Measurements from ENCODE around the gene ACLY. TPM values are rescaled to one million over a fixed set of nuclear protein-coding genes. Genes with fewer than 3 reads are reported as not detected.

The ACLY gene
- total and polyA plus RNA-seq, 2 experiments from 2014 or later, result 119 to 439 TPM

DNA sequence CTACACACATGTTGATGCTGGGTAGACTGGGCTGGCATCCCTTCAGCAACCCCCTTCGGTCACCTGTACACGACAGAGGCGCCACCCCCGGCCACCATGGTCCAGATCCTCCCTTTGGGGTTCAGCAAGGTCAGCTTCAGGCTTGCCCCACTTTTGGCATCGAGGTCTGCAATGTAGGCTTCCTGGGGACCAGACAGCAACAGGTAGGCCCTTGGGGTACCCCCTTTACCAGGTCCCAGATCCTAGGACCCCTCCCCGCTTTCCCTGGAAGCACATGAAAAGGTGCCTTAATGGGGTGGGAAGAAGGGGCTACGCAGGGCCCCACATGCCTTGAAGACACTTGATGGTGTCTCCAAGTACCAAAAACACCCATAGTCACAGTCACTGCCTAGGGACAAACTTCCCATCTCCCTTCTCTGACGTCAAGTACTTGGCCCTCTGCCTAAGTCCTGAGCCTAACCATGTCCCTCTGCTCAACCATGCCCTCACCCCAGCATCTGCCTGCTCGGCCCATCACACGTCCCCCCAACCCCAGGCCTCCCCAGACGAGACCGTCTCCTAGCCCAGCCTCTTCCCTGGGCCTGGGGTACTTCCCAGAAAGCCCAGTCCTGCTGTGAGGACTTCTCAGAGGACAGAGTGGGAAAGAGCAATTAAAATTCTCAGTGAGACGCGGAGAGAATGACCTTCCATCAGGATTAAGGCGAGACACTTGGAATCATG is 12.1 kb downstream of the ACLY start (continued):
- no peak for TF ChIP-seq EZH2phosphoT487 (IDR thresholded peaks at IDR 0.05; ENCODE audit: unreplicated experiment)
- TF ChIP-seq, protein P1, sequence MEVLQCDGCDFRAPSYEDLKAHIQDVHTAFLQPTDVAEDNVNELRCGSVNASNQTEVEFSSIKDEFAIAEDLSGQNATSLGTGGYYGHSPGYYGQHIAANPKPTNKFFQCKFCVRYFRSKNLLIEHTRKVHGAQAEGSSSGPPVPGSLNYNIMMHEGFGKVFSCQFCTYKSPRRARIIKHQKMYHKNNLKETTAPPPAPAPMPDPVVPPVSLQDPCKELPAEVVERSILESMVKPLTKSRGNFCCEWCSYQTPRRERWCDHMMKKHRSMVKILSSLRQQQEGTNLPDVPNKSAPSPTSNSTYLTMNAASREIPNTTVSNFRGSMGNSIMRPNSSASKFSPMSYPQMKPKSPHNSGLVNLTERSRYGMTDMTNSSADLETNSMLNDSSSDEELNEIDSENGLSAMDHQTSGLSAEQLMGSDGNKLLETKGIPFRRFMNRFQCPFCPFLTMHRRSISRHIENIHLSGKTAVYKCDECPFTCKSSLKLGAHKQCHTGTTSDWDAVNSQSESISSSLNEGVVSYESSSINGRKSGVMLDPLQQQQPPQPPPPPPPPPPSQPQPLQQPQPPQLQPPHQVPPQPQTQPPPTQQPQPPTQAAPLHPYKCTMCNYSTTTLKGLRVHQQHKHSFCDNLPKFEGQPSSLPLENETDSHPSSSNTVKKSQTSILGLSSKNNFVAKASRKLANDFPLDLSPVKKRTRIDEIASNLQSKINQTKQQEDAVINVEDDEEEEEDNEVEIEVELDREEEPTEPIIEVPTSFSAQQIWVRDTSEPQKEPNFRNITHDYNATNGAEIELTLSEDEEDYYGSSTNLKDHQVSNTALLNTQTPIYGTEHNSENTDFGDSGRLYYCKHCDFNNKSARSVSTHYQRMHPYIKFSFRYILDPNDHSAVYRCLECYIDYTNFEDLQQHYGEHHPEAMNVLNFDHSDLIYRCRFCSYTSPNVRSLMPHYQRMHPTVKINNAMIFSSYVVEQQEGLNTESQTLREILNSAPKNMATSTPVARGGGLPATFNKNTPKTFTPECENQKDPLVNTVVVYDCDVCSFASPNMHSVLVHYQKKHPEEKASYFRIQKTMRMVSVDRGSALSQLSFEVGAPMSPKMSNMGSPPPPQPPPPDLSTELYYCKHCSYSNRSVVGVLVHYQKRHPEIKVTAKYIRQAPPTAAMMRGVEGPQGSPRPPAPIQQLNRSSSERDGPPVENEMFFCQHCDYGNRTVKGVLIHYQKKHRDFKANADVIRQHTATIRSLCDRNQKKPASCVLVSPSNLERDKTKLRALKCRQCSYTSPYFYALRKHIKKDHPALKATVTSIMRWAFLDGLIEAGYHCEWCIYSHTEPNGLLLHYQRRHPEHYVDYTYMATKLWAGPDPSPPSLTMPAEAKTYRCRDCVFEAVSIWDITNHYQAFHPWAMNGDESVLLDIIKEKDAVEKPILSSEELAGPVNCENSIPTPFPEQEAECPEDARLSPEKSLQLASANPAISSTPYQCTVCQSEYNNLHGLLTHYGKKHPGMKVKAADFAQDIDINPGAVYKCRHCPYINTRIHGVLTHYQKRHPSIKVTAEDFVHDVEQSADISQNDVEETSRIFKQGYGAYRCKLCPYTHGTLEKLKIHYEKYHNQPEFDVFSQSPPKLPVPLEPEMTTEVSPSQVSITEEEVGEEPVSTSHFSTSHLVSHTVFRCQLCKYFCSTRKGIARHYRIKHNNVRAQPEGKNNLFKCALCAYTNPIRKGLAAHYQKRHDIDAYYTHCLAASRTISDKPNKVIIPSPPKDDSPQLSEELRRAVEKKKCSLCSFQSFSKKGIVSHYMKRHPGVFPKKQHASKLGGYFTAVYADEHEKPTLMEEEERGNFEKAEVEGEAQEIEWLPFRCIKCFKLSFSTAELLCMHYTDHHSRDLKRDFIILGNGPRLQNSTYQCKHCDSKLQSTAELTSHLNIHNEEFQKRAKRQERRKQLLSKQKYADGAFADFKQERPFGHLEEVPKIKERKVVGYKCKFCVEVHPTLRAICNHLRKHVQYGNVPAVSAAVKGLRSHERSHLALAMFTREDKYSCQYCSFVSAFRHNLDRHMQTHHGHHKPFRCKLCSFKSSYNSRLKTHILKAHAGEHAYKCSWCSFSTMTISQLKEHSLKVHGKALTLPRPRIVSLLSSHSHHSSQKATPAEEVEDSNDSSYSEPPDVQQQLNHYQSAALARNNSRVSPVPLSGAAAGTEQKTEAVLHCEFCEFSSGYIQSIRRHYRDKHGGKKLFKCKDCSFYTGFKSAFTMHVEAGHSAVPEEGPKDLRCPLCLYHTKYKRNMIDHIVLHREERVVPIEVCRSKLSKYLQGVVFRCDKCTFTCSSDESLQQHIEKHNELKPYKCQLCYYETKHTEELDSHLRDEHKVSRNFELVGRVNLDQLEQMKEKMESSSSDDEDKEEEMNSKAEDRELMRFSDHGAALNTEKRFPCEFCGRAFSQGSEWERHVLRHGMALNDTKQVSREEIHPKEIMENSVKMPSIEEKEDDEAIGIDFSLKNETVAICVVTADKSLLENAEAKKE (CRISPR knock-in tag; IDR thresholded peaks at IDR 0.05), result no peak

DNA sequence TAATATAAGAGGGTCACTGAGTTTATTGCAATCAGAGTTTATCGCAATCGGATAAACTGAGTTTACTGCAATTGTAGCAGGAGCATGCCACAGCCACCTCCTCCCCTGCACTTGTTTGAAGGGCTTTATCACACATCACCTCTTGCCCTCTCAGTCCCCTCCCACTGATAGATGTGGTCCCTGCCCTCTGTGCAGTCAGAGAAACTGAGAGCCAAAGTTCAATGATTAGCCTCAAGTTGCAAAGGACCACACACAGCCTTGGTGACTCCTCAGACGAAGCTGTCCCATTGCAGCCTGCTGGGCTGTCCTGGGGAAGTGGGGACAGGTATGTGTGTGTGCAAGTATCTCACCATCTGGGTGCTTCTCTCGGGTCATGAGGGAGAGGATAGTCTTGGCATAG is 13.6 kb downstream of the ACLY start:
- H3F3A ChIP-seq (replicated peaks; ENCODE audit: low read depth), result peaks cover 28% of the 10 kb centered on the region; the same call in 1 of the 2 replicates
- no peak overlapping the region for H3K4me2 ChIP-seq
- peaks cover 27% of the 10 kb centered on the region for H3K79me2 ChIP-seq (replicated peaks; ENCODE audit: insufficient read depth)
- H3K9me2 ChIP-seq (ENCODE audit: insufficient read depth), result no peaks in the 10 kb centered on the region
- peaks cover 40% of the 10 kb centered on the region for H4K20me1 ChIP-seq (replicated peaks; ENCODE audit: insufficient read depth)
- Mint-ChIP-seq H3K36me3 (ENCODE audit: low read depth) (peaks cover 94% of the 10 kb centered on the region), H3K9me3 (no peaks in the 10 kb centered on the region), H3K4me1 (no peaks in the 10 kb centered on the region), H3K27me3 (ENCODE audit: insufficient read depth, low read depth, poor library complexity) (peaks cover 6% of the 10 kb centered on the region), H3K4me3 (no peak overlapping the region), H3K27ac (no peak overlapping the region)
- ATAC-seq (no peak), DNase-seq (ENCODE audit: low spot score) (no peak)
- peaks cover 73% of the 10 kb centered on the region for H3K36me3 ChIP-seq (ENCODE audit: insufficient read depth)
- no peak overlapping the region for H3K27ac ChIP-seq (ENCODE audit: low read depth)
- no peaks in the 10 kb centered on the region for H3K27me3 ChIP-seq (ENCODE audit: insufficient read depth)
- H3K4me1 ChIP-seq (ENCODE audit: insufficient read depth), result no peaks in the 10 kb centered on the region
- H2AFZ ChIP-seq, result no peak overlapping the region
- no peak overlapping the region for H3K4me3 ChIP-seq
- TF ChIP-seq NANOG (IDR thresholded peaks at IDR 0.05; ENCODE audit: borderline replicate concordance), result no peak
- no peak for TF ChIP-seq STAT1 (IDR thresholded peaks at IDR 0.05; ENCODE audit: unreplicated experiment)
- TF ChIP-seq, protein P2, sequence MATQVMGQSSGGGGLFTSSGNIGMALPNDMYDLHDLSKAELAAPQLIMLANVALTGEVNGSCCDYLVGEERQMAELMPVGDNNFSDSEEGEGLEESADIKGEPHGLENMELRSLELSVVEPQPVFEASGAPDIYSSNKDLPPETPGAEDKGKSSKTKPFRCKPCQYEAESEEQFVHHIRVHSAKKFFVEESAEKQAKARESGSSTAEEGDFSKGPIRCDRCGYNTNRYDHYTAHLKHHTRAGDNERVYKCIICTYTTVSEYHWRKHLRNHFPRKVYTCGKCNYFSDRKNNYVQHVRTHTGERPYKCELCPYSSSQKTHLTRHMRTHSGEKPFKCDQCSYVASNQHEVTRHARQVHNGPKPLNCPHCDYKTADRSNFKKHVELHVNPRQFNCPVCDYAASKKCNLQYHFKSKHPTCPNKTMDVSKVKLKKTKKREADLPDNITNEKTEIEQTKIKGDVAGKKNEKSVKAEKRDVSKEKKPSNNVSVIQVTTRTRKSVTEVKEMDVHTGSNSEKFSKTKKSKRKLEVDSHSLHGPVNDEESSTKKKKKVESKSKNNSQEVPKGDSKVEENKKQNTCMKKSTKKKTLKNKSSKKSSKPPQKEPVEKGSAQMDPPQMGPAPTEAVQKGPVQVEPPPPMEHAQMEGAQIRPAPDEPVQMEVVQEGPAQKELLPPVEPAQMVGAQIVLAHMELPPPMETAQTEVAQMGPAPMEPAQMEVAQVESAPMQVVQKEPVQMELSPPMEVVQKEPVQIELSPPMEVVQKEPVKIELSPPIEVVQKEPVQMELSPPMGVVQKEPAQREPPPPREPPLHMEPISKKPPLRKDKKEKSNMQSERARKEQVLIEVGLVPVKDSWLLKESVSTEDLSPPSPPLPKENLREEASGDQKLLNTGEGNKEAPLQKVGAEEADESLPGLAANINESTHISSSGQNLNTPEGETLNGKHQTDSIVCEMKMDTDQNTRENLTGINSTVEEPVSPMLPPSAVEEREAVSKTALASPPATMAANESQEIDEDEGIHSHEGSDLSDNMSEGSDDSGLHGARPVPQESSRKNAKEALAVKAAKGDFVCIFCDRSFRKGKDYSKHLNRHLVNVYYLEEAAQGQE (IDR thresholded peaks at IDR 0.05; ENCODE audit: unreplicated experiment), result no peak
- TF ChIP-seq, protein P3, sequence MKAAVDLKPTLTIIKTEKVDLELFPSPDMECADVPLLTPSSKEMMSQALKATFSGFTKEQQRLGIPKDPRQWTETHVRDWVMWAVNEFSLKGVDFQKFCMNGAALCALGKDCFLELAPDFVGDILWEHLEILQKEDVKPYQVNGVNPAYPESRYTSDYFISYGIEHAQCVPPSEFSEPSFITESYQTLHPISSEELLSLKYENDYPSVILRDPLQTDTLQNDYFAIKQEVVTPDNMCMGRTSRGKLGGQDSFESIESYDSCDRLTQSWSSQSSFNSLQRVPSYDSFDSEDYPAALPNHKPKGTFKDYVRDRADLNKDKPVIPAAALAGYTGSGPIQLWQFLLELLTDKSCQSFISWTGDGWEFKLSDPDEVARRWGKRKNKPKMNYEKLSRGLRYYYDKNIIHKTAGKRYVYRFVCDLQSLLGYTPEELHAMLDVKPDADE (IDR thresholded peaks at IDR 0.05), result no peak
- no peak for TF ChIP-seq CREB1 (CRISPR knock-in tag; IDR thresholded peaks at IDR 0.05; ENCODE audit: low read depth)
- no peak for TF ChIP-seq EZH2phosphoT487 (IDR thresholded peaks at IDR 0.05; ENCODE audit: unreplicated experiment)
- TF ChIP-seq JUNB (IDR thresholded peaks at IDR 0.05; ENCODE audit: unreplicated experiment), result no peak
- no peak for TF ChIP-seq ZNF114 (CRISPR knock-in tag; IDR thresholded peaks at IDR 0.05)
- TF ChIP-seq ZNF331 (CRISPR knock-in tag; IDR thresholded peaks at IDR 0.05; ENCODE audit: low read depth), result no peak
- TF ChIP-seq EZH2 (IDR thresholded peaks at IDR 0.05; ENCODE audit: low read depth, unreplicated experiment), result no peak
- TF ChIP-seq, protein P4, sequence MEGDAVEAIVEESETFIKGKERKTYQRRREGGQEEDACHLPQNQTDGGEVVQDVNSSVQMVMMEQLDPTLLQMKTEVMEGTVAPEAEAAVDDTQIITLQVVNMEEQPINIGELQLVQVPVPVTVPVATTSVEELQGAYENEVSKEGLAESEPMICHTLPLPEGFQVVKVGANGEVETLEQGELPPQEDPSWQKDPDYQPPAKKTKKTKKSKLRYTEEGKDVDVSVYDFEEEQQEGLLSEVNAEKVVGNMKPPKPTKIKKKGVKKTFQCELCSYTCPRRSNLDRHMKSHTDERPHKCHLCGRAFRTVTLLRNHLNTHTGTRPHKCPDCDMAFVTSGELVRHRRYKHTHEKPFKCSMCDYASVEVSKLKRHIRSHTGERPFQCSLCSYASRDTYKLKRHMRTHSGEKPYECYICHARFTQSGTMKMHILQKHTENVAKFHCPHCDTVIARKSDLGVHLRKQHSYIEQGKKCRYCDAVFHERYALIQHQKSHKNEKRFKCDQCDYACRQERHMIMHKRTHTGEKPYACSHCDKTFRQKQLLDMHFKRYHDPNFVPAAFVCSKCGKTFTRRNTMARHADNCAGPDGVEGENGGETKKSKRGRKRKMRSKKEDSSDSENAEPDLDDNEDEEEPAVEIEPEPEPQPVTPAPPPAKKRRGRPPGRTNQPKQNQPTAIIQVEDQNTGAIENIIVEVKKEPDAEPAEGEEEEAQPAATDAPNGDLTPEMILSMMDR (conservative IDR thresholded peaks at IDR 0.05; ENCODE audit: low read depth in 2 of 2), result no peak

Measured in GM23338 (cell line).